Heart left ventricle (tissue), 16 donors: ENCODE measurements around the gene S1PR3. TPM values are rescaled to one million over a fixed set of nuclear protein-coding genes. Genes with fewer than 3 reads are reported as not detected.
A peak's percentile ranks its signal among the peaks of the same experiment; 100 is the strongest.

Source experiments
- ATAC-seq, 4 donors: fragments of 200-7000 bp; cut with Tn5 transposase; one replicate each; pipeline ENCODE4 v1.9.1; 2020 to 2022; ENCODE audit warnings: moderate library complexity in 4 of 4, mild to moderate bottlenecking in 3 of 4, moderate number of reproducible peaks in 1 of 4
- DNase-seq, 5 donors: peaks; one replicate each; pipeline ENCODE4 v3.0.0-alpha.2; 2020
- H3K27ac ChIP-seq, 12 donors: fragments of 200-600 bp; sonication (generic) in 4 of 12; one replicate each; pipeline versions ENCODE4 v1.5.0 to v1.8.0; 2016 to 2022; ENCODE audit warnings: mild to moderate bottlenecking in 2 of 12
- H3K27me3 ChIP-seq, 9 donors: fragments of 200-600 bp; sonication (generic) in 2 of 9; one replicate each; pipeline versions ENCODE4 v1.5.1 to v1.8.0; 2016 to 2022; ENCODE audit warnings: mild to moderate bottlenecking in 3 of 9
- H3K36me3 ChIP-seq, 9 donors: fragments of 200-600 bp; sonication (generic) in 2 of 9; one replicate each; pipeline versions ENCODE4 v1.5.0 to v1.8.0; 2018 to 2022; ENCODE audit warnings: mild to moderate bottlenecking in 2 of 9
- H3K4me1 ChIP-seq, 12 donors: fragments of 200-600 bp; sonication (generic) in 4 of 12; one replicate each; pipeline versions ENCODE4 v1.5.0 to v1.8.0; 2016 to 2022; ENCODE audit warnings: mild to moderate bottlenecking in 3 of 12
- H3K4me3 ChIP-seq, 12 donors: fragments of 200-600 bp; sonication (generic) in 4 of 12; one replicate each; pipeline versions ENCODE4 v1.5.0 to v1.8.0; 2017 to 2022; ENCODE audit warnings: mild to moderate bottlenecking in 9 of 12, moderate library complexity in 4 of 12
- H3K9me3 ChIP-seq, 12 donors: fragments of 200-600 bp; sonication (generic) in 4 of 12; one replicate each; pipeline versions ENCODE4 v1.5.0 to v1.8.0; 2016 to 2022; ENCODE audit warnings: mild to moderate bottlenecking in 1 of 12
- POLR2A ChIP-seq, 2 donors: fragments of 450-650 bp; IDR thresholded peaks; one replicate each; pipeline ENCODE4 v1.6.1; 2017; ENCODE audit warnings: antibody characterized with exemption in 2 of 2, mild to moderate bottlenecking in 2 of 2, moderate library complexity in 2 of 2
- WGBS, 4 donors: extraction: QIAGEN DNeasy Blood & Tissue Kit in 2 of 4; methylation state at CpG; one replicate each; pipeline versions ENCODE4 v1.1.5 to v1.1.7; 2013 to 2018; 5-methylcytosine and 5-hydroxymethylcytosine counted together
- intact Hi-C, 10 donors: fragments of 100-400 bp; cut with DNase I; formaldehyde crosslinking; loops; one replicate each; pipeline versions ENCODE4 v1.11.1 to v1.14.2; 2022
- polyA plus RNA-seq, 2 donors: library from polyadenylated mRNA; stranded (reverse); fragments of 200-250 nt; gene quantifications; one replicate each; pipeline ENCODE4 v1.2.3, GENCODE V29; 2013
- total RNA-seq, 9 donors: library from RNA; depleted of rRNA in 2 of 9; stranded (reverse); fragments of >200 nt in 2 of 9; fragmentation: NEBNext Ultra II Directional in 3 of 9; extraction: Animal tissue kit (Norgen Biotek cat#: 25700) in 3 of 9; gene quantifications; one replicate each; pipeline versions ENCODE4 v1.1.0 to v1.2.4, GENCODE V29; 2016 to 2023
- TF ChIP-seq, protein P1 (sequence below), 12 donors: fragments of 200-600 bp; sonication (generic) in 4 of 12; IDR thresholded peaks; one replicate each; pipeline versions ENCODE4 v1.5.0 to v1.8.0; 2018 to 2022; ENCODE audit warnings: antibody characterized with exemption in 12 of 12, mild to moderate bottlenecking in 5 of 12
- donor health status: ischemic (EF 13 %, LVEDD 7.1; RV severe dilation, severe dysfunction).
- donor health status: healthy with polysubstance abuse.
- donor health status: DM: no; HTN: yes; CAD: no.
- donor health status: DM: no; HTN: no; CAD: no.
- donor health status: ischemic (EF 25% LVEDD 6.9; RV normal size, moderate dysfunction).
- donor health status: ischemic (EF 25% LVEDD 5.7; RV mildly dilated, moderate dysfunction).
- donor health status: healthy.
- donor health status: DM: yes; HTN: yes; CAD: no.
- donor health status: ischemic (EF 35%, LVEDD 5.7; RV mildly dilated, moderate dysfunction).
- donor health status: nonischemic (EF 11% LVEDD 7.7; RV severe dilation, severe dysfunction).
- donor health status: DM: yes; HTN: yes; CAD: no.
- donor health status: PGD.
- donor health status: ischemic (EF 29% LVEDD 5.4; RV normal size, mild dysfunction).
- donor health status: nonischemic (EF 23%, LVEDD 6.1; RV moderate dilation, normal function).

S1PR3 gene
- total and polyA plus RNA-seq, 11 donors: 7.4 to 50.3 (median 29.5) TPM

DNA sequence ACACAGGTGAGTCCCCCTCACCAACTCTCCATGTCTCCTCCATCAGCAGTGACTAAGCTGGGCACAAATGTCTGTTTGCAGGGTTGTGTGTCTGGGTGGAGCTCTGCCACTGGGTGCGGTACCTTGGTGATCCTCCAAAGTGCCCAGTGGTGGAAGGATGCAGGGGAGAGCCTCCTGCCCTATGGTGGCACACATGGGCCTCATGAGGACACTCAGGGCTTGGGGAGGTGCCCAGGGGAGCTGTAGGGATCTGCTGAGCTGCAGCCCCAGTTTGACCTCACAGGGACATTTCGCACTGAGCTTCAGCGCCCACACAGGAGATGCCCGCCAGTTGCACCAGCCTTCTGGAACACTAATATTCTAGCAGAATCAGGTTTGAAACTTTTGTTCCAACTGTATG, 29.5 kb downstream of the S1PR3 start:
- H3K27ac ChIP-seq: peak overlapping the region in 2 of 12 donors; percentile 31 to 51
- WGBS, 4 donors: 94 to 100% (median 97%) methylated on average over 3 to 4 of the region's 4 CpGs

DNA sequence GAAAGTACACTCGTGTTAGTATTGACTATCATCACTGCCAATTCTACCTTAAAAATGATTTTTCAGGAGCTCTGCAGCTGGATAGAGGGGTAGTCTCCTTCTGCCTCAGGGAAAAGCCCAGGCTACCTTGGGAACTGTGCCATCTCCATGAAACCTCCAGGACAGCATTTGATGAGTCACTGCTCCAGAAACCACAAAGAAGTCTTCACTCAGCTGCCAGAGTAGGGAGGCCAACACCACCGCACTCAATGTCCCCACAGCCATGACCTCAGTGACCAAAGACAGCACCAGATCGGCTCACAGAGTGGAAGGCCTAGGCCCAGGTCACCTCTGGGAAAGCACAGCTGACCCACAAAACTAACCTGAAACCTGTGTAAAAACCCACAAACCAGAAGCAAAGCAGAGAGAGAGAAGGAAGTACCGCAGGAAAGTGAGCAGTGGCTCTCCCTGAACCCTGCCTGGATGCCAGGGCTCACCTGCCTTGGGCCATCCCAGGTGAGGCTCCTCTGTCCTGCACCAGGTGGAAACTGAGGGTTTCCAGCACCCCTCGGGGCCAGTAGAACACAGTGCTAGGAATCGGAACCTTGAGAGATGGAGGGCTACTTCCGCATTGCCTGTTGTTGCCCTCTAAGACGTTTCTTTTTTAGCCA, 30.0 kb downstream of the S1PR3 start:
- peak overlapping the region in 10 of 12 donors; percentile 20 to 70 (median 50) for H3K27ac ChIP-seq
- DNase-seq: peak in 2 of 5 donors; percentile 42 to 62
- H3K9me3 ChIP-seq: peaks cover 0 to 7% (median 0%) of the 10 kb centered on the region in 12 donors
- no peak overlapping the region for H3K4me3 ChIP-seq
- TF ChIP-seq POLR2A (IDR thresholded peaks at IDR 0.05): no peak
- H3K4me1 ChIP-seq: peaks cover 0 to 30% (median 24%) of the 10 kb centered on the region in 12 donors
- H3K27me3 ChIP-seq: no peaks in the 10 kb centered on the region
- no peaks in the 10 kb centered on the region for H3K36me3 ChIP-seq
- intact Hi-C loops: loop anchor here in 2 of 10 donors (10.0 kb wide), 1 partner anchor 154 kb away; the partner anchor contains the start of gene SHC3 (in 2 of the 2)
- peak in 3 of 4 donors; percentile 22 to 79 (median 62) for ATAC-seq
- WGBS, 4 donors: 81 to 87% (median 83%) methylated on average over 8 of the region's 8 CpGs

More for the DNA sequence above, 29.5 kb downstream of the S1PR3 start:
- no peaks in the 10 kb centered on the region for H3K36me3 ChIP-seq
- intact Hi-C loops: loop anchor here in 2 of 10 donors (10.0 kb wide), 1 partner anchor 154 kb away; the partner anchor contains the start of gene SHC3 (in 2 of the 2)
- no peak overlapping the region for H3K4me3 ChIP-seq
- ATAC-seq: peak in 2 of 4 donors; percentile 6
- H3K9me3 ChIP-seq: peaks cover 0 to 7% (median 0%) of the 10 kb centered on the region in 12 donors
- no peak for DNase-seq
- no peak for TF ChIP-seq POLR2A (IDR thresholded peaks at IDR 0.05)
- TF ChIP-seq, protein P1, sequence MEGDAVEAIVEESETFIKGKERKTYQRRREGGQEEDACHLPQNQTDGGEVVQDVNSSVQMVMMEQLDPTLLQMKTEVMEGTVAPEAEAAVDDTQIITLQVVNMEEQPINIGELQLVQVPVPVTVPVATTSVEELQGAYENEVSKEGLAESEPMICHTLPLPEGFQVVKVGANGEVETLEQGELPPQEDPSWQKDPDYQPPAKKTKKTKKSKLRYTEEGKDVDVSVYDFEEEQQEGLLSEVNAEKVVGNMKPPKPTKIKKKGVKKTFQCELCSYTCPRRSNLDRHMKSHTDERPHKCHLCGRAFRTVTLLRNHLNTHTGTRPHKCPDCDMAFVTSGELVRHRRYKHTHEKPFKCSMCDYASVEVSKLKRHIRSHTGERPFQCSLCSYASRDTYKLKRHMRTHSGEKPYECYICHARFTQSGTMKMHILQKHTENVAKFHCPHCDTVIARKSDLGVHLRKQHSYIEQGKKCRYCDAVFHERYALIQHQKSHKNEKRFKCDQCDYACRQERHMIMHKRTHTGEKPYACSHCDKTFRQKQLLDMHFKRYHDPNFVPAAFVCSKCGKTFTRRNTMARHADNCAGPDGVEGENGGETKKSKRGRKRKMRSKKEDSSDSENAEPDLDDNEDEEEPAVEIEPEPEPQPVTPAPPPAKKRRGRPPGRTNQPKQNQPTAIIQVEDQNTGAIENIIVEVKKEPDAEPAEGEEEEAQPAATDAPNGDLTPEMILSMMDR (IDR thresholded peaks at IDR 0.05): no peak
- peaks cover 0 to 30% (median 24%) of the 10 kb centered on the region in 12 donors for H3K4me1 ChIP-seq
- H3K27me3 ChIP-seq: no peaks in the 10 kb centered on the region

DNA sequence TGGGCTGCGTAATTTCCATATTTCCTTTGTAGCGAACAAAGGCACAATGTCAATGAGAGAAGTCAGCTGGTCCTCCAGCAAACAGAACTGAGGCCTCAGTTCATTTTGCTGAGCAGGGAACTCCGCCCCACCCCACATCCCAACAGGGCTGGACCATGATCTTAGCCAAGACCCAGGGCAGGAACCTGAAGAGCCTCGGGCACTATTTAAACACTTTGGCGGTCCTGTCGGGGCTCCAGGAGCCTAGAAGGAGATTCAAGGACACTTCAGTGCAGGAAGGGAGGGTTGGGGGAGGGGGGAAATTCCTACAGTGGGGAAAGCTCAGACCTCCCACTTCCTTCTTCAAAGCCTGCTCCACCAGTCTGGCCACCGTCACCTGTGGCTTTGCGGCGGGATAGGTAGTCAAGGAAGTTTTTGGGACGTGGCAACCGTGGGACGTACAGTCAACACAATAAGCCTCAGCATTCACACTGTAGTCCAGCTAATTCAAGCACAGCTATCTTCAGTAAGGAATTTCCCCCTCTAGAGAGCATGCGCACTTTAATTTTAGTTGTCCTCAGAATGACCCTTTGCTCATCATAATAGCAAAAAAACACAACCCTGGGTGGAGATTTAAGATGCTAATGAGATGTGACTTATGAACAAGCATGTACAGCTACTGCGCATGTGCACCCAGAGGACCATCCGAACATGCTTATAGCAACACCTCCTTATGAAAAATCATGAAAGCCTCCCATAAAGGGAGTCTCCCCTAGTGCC, 30.9 kb downstream of the S1PR3 start:
- Histone ChIP-seq H3K27me3 (no peaks in the 10 kb centered on the region), H3K36me3 (no peaks in the 10 kb centered on the region), H3K27ac (peak overlapping the region in 11 of 12 donors; percentile 31 to 70 (median 55)), H3K4me1 (peaks cover 0 to 30% (median 24%) of the 10 kb centered on the region in 12 donors), H3K4me3 (peak overlapping the region in 1 of 12 donors; percentile 13), H3K9me3 (peaks cover 0 to under 1% (median 0%) of the 10 kb centered on the region in 12 donors)
- ATAC-seq (peak; percentile 64 to 86 (median 72)), DNase-seq (no peak)
- TF ChIP-seq, protein P1 (IDR thresholded peaks at IDR 0.05): no peak
- TF ChIP-seq POLR2A (IDR thresholded peaks at IDR 0.05): no peak
- intact Hi-C loops: loop anchor here in 2 of 10 donors (10.0 kb wide), 1 partner anchor 153 kb away; the partner anchor contains the start of gene SHC3 (in 2 of the 2)
- 33 to 38% (median 36%) methylated on average over 14 to 15 of the region's 15 CpGs for WGBS, 4 donors

DNA sequence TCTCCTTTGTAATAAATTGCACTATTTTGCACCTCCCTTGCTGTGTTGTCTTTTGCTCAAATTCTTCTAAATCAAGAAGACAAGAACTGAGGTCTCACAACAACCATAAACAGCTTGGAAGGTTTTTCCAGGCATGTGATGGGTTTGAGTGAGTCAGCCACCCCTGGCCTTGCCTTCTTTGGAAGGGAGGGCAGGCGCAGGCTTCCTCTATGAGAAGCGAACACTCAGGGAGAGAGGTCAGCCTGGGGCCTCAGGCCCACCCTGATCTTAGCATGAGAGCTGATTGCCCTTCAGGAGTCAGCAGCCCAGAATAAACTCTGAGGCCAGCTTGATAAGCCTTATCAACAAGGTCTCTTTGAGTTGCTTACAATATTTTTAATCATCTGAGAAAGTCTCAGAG, 31.6 kb downstream of the S1PR3 start:
- Histone ChIP-seq H3K27me3 (no peaks in the 10 kb centered on the region), H3K4me1 (peaks cover 0 to 30% (median 24%) of the 10 kb centered on the region in 12 donors), H3K36me3 (no peaks in the 10 kb centered on the region), H3K4me3 (no peak overlapping the region), H3K9me3 (no peaks in the 10 kb centered on the region), H3K27ac (peak overlapping the region in 11 of 12 donors; percentile 31 to 64 (median 51))
- DNase-seq (peak in 3 of 5 donors; percentile 40 to 61 (median 49)), ATAC-seq (peak; percentile 61 to 78 (median 70))
- intact Hi-C loops: loop anchor here in 2 of 10 donors (10.0 kb wide), 1 partner anchor 152 kb away; the partner anchor contains the start of gene SHC3 (in 2 of the 2)
- 32 to 48% (median 44%) methylated on average over 2 of the region's 2 CpGs for WGBS, 4 donors
- no peak for TF ChIP-seq POLR2A (IDR thresholded peaks at IDR 0.05)
- TF ChIP-seq, protein P1 (IDR thresholded peaks at IDR 0.05): no peak
